HCT116 (cell line): ENCODE results near the gene SUSD3. TPM values are rescaled to one million over a fixed set of nuclear protein-coding genes. Genes with fewer than 3 reads are reported as not detected.

Experiments
- ATAC-seq: fragments of 200-7000 bp; cut with Tn5 transposase; 2 replicates; pipeline ENCODE4 v1.9.1; 2020; ENCODE audit warnings: mild to moderate bottlenecking, moderate library complexity
- BruUV-seq: library from RNA; stranded (reverse); fragments of 400-500 nt; replicated peaks from 2 replicates; lab custom pipeline; 2021; lab: Mats Ljungman, UMichigan
- CTCF ChIA-PET: fragments of 300-600 bp; sonication (Branson Sonifier 250); formaldehyde crosslinking; loops from one replicate; lab custom pipeline; 2021; ENCODE audit warnings: antibody characterized with exemption; lab: Charles Lee
- POLR2A ChIA-PET: fragments of 300-600, 350-600 bp; sonication (Branson Sonifier 250); formaldehyde crosslinking; loops from one replicate; lab custom pipeline; 2021; ENCODE audit warnings: antibody characterized with exemption; lab: Charles Lee
- RAD21 ChIA-PET, 2 experiments: fragments of 300-600 bp; sonication (Branson Sonifier 250); formaldehyde crosslinking; loops; one replicate each; lab custom pipeline; 2023; ENCODE audit warnings: low total read pairs in 2 of 2; ENCODE audit not compliant: uncharacterized antibody in 2 of 2, unreplicated experiment in 2 of 2, low non-redundant PET in 1 of 2; lab: Charles Lee
- DNase-seq: peaks from one replicate; pipeline ENCODE4 v3.0.0-alpha.2; 2010; ENCODE audit warnings: low read depth, low spot score
- H2AFZ ChIP-seq: fragments of 200-600 bp; shearing (Covaris generic), sonication (generic); 2 replicates; pipeline ENCODE4 v1.6.1; 2017; ENCODE audit warnings: low read depth, mixed run types, mixed read lengths, antibody characterized with exemption, low read length; ENCODE audit not compliant: poor library complexity, severe bottlenecking
- H3K27ac ChIP-seq: 2 replicates; pipeline ENCODE4 v1.5.1; 2012; ENCODE audit warnings: low read depth, low read length
- H3K27me3 ChIP-seq: fragments of 200-600 bp; sonication (generic); 2 replicates; pipeline ENCODE4 v1.6.1; 2016; ENCODE audit warnings: mixed run types, low read length, mixed read lengths; ENCODE audit not compliant: insufficient read depth
- H3K36me3 ChIP-seq, 2 experiments: fragments of 200-500 bp in 1 of 2; fragments of 200-600 bp in 1 of 2; sonication (Bioruptor generic) in 1 of 2; sonication (generic) in 1 of 2; 2 replicates each; pipeline versions ENCODE4 v1.5.1 to v1.6.1; 2014 to 2016; ENCODE audit warnings: low read length in 2 of 2, inconsistent platforms in 1 of 2, mixed read lengths in 1 of 2, mixed run types in 1 of 2; ENCODE audit not compliant: insufficient read depth in 2 of 2, control insufficient read depth in 1 of 2
- H3K4me1 ChIP-seq, 2 experiments: fragments of 200-600 bp in 1 of 2; sonication (generic) in 1 of 2; 2 replicates each; pipeline versions ENCODE4 v1.5.1 to v1.6.1; 2012 to 2017; ENCODE audit warnings: low read length in 2 of 2, inconsistent platforms in 1 of 2, mild to moderate bottlenecking in 1 of 2, mixed read lengths in 1 of 2, mixed run types in 1 of 2, moderate library complexity in 1 of 2; ENCODE audit not compliant: insufficient read depth in 2 of 2, control insufficient read depth in 1 of 2
- H3K4me2 ChIP-seq: fragments of 200-600 bp; sonication (generic); 2 replicates; pipeline ENCODE4 v1.6.1; 2017; ENCODE audit warnings: mixed run types, low read length, mixed read lengths
- H3K4me3 ChIP-seq, 2 experiments: fragments of 200-600 bp in 1 of 2; sonication (generic) in 1 of 2; replicated peaks in 1 of 2; 2 replicates each; pipeline ENCODE4 v1.5.1; 2011 to 2016; ENCODE audit warnings: low read length in 2 of 2, control low read depth in 1 of 2, low read depth in 1 of 2, mild to moderate bottlenecking in 1 of 2, mixed read lengths in 1 of 2, mixed run types in 1 of 2
- H3K79me2 ChIP-seq: fragments of 200-600 bp; sonication (generic); 2 replicates; pipeline ENCODE4 v1.6.1; 2017; ENCODE audit warnings: mild to moderate bottlenecking, mixed run types, low read length, moderate library complexity, mixed read lengths; ENCODE audit not compliant: insufficient read depth
- H3K9ac ChIP-seq: fragments of 200-600 bp; sonication (generic); 2 replicates; pipeline ENCODE4 v1.6.1; 2016; ENCODE audit warnings: low read length, mixed read lengths
- H3K9me2 ChIP-seq: fragments of 200-600 bp; sonication (generic), shearing (Covaris generic); 2 replicates; pipeline ENCODE4 v1.6.1; 2017; ENCODE audit warnings: mixed run types, mild to moderate bottlenecking, moderate library complexity; ENCODE audit not compliant: insufficient read depth
- H3K9me3 ChIP-seq, 2 experiments: fragments of 200-500 bp in 1 of 2; fragments of 200-600 bp in 1 of 2; sonication (Bioruptor generic) in 1 of 2; sonication (generic) in 1 of 2; 2 replicates each; pipeline ENCODE4 v1.6.1; 2014 to 2017; ENCODE audit warnings: low read length in 2 of 2, mixed read lengths in 2 of 2, inconsistent platforms in 1 of 2, low read depth in 1 of 2, mild to moderate bottlenecking in 1 of 2, mixed run types in 1 of 2, moderate library complexity in 1 of 2; ENCODE audit not compliant: control insufficient read depth in 1 of 2, insufficient read depth in 1 of 2
- H4K20me1 ChIP-seq: fragments of 200-600 bp; sonication (generic), shearing (Covaris generic); 2 replicates; pipeline ENCODE4 v1.6.1; 2017; ENCODE audit warnings: mixed run types, mild to moderate bottlenecking, moderate library complexity; ENCODE audit not compliant: insufficient read depth
- ATF3 ChIP-seq: IDR thresholded peaks from 2 replicates; pipeline ENCODE4 v1.6.1; 2012
- EGR1 ChIP-seq: IDR thresholded peaks from 2 replicates; pipeline ENCODE4 v1.6.1; 2012; ENCODE audit warnings: low read depth
- ELF1 ChIP-seq: IDR thresholded peaks from 2 replicates; pipeline ENCODE4 v1.6.1; 2012; ENCODE audit warnings: low read depth, borderline replicate concordance
- EZH2 ChIP-seq: fragments of 200-600 bp; sonication (generic); IDR thresholded peaks from 2 replicates; pipeline ENCODE4 v1.6.1; 2017; ENCODE audit warnings: antibody characterized with exemption, mixed run types
- MAX ChIP-seq: IDR thresholded peaks from 2 replicates; pipeline ENCODE4 v1.6.1; 2012
- RAD21 ChIP-seq: IDR thresholded peaks from 2 replicates; pipeline ENCODE4 v1.6.1; 2012; ENCODE audit warnings: low read depth, mild to moderate bottlenecking
- SIN3A ChIP-seq: IDR thresholded peaks from 2 replicates; pipeline ENCODE4 v1.6.1; 2012; ENCODE audit warnings: low read depth
- SP1 ChIP-seq: IDR thresholded peaks from 2 replicates; pipeline ENCODE4 v1.6.1; 2012; ENCODE audit warnings: low read depth
- YY1 ChIP-seq: IDR thresholded peaks from 2 replicates; pipeline ENCODE4 v1.6.1; 2011; ENCODE audit warnings: low read length, low read depth, moderate library complexity, mild to moderate bottlenecking; ENCODE audit not compliant: insufficient replicate concordance; ENCODE audit errors: extremely low read depth
- ZNF274 ChIP-seq: fragments of 200-500 bp; sonication (Bioruptor generic); IDR thresholded peaks from 2 replicates; pipeline ENCODE4 v1.6.1; 2014; ENCODE audit warnings: mild to moderate bottlenecking, low read depth, low read length, inconsistent platforms
- intact Hi-C: fragments of 100-400 bp; cut with micrococcal nuclease; formaldehyde crosslinking; loops from 2 replicates; pipeline ENCODE4 v1.10.0; 2022
- total RNA-seq: library from RNA; stranded (reverse); gene quantifications from one replicate; pipeline ENCODE4 v1.2.1, GENCODE V29; 2021; ENCODE audit not compliant: unreplicated experiment
- TF ChIP-seq, protein P1 (sequence below): IDR thresholded peaks from 2 replicates; pipeline ENCODE4 v1.6.1; 2011; ENCODE audit warnings: mild to moderate bottlenecking, low read length, moderate library complexity; ENCODE audit not compliant: insufficient replicate concordance; ENCODE audit errors: extremely low read depth

Gene SUSD3
- total RNA-seq, 1 experiment from 2014 or later: 11.3 TPM

DNA sequence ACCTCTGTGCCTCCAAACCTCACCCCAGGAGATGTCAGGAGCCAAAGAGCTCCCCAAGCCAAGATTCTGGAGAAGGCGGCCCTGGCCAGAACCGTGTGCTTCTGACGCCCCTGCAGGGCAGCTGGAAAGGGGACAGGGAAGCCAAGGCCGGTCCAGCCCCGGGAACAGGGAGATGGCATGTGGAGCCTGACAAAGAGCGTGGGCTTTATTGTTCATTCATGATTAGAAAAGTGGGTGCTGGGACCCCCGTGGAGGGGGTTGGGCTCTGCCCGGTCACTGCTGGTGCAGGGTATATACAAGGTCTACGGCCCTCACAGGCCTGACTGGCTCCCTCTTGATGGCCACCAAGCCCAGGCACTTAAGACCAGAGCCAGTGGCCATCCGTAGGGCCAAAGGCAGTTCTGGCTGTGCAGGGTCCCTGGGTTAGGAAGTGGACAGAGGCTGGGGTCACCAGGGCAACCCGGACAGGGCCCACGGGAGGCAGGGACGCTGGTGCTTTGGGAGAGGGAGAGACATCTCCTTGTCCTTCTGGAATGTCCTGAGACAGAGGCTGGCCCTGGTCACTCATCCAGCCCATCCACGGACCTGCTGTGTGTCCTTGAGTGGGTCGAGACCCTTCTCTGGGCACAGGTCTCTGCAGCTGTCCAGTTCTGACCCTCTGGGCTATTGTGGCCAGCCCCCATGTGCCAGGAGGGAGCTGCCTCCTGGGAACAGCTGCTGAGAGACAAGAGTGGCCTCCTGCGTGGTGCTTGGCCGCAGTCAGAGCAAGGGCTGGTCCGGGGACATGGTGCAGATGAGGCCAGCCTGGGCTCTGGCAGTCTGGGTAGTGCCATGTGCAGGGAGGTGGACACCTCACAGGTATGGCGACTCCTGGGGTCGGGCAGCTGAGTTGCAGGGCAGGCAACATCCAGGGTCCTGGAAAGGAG, 63.1 kb downstream of the SUSD3 start:
- DNase-seq (no peak), ATAC-seq (no peak)
- H3K9me2 ChIP-seq: no peaks in the 10 kb centered on the region
- POLR2A ChIA-PET: no interaction called here
- H3K4me2 ChIP-seq: no peak overlapping the region
- CTCF ChIA-PET: no interaction called here
- no peak overlapping the region for H3K27ac ChIP-seq
- H2AFZ ChIP-seq: no peak overlapping the region
- H3K9me3 ChIP-seq: no peaks in the 10 kb centered on the region
- BruUV-seq: no TSS peak
- no peaks in the 10 kb centered on the region; a peak in 1 of 4 replicates for H3K36me3 ChIP-seq
- intact Hi-C loops: no loop called here
- peaks cover 17 to 19% of the 10 kb centered on the region in 2 experiments for H3K4me1 ChIP-seq
- H3K9ac ChIP-seq: no peak overlapping the region
- H4K20me1 ChIP-seq: no peaks in the 10 kb centered on the region
- no peaks in the 10 kb centered on the region for H3K79me2 ChIP-seq
- H3K27me3 ChIP-seq: no peaks in the 10 kb centered on the region
- RAD21 ChIA-PET: no interaction called here
- no peak for TF ChIP-seq EZH2
- no peak for TF ChIP-seq RAD21
- no peak for TF ChIP-seq EGR1
- TF ChIP-seq MAX: no peak
- TF ChIP-seq SP1: no peak
- no peak for TF ChIP-seq YY1
- TF ChIP-seq, protein P1, sequence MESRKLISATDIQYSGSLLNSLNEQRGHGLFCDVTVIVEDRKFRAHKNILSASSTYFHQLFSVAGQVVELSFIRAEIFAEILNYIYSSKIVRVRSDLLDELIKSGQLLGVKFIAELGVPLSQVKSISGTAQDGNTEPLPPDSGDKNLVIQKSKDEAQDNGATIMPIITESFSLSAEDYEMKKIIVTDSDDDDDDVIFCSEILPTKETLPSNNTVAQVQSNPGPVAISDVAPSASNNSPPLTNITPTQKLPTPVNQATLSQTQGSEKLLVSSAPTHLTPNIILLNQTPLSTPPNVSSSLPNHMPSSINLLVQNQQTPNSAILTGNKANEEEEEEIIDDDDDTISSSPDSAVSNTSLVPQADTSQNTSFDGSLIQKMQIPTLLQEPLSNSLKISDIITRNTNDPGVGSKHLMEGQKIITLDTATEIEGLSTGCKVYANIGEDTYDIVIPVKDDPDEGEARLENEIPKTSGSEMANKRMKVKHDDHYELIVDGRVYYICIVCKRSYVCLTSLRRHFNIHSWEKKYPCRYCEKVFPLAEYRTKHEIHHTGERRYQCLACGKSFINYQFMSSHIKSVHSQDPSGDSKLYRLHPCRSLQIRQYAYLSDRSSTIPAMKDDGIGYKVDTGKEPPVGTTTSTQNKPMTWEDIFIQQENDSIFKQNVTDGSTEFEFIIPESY: no peak
- TF ChIP-seq ELF1: no peak
- TF ChIP-seq ZNF274: no peak
- no peak for TF ChIP-seq ATF3
- TF ChIP-seq SIN3A: no peak
- no peak overlapping the region for H3K4me3 ChIP-seq
